ENCODE data around the gene GALNT17.

GALNT17 gene

GRCh38 chr7:71615017-71615416, 483.1 kb downstream of the GALNT17 start:
- no peak overlapping the region for H3K27ac ChIP-seq
- ChIA-PET CTCF (no interaction called here), POLR2A (ENCODE audit: low non-redundant PET) (no interaction called here)
- TF ChIP-seq CTCF (conservative IDR thresholded peaks at IDR 0.05; ENCODE audit: low read depth): no peak
- no peak for DNase-seq (ENCODE audit: low spot score)

GRCh38 chr7:71616217-71616616, 484.3 kb downstream of the GALNT17 start:
- CTCF ChIA-PET: no interaction called here
- TF ChIP-seq CTCF (conservative IDR thresholded peaks at IDR 0.05; ENCODE audit: low read depth): no peak
- no peak for DNase-seq (ENCODE audit: low spot score)
- H3K27ac ChIP-seq: no peak overlapping the region
- POLR2A ChIA-PET (ENCODE audit: low non-redundant PET): no interaction called here

GRCh38 chr7:71618278-71618677, 486.3 kb downstream of the GALNT17 start:
- no peak for DNase-seq (ENCODE audit: low spot score)
- ChIA-PET CTCF (no interaction called here), POLR2A (ENCODE audit: low non-redundant PET) (no interaction called here)
- TF ChIP-seq CTCF (conservative IDR thresholded peaks at IDR 0.05; ENCODE audit: low read depth): no peak
- no peak overlapping the region for H3K27ac ChIP-seq

GRCh38 chr7:71625545-71625944, 493.6 kb downstream of the GALNT17 start:
- POLR2A ChIA-PET (ENCODE audit: low non-redundant PET): no interaction called here
- no peak for TF ChIP-seq CTCF (conservative IDR thresholded peaks at IDR 0.05; ENCODE audit: low read depth)
- CTCF ChIA-PET: no interaction called here
- H3K27ac ChIP-seq: no peak overlapping the region
- DNase-seq (ENCODE audit: low spot score): no peak

GRCh38 chr7:71626206-71626605, 494.3 kb downstream of the GALNT17 start:
- no peak overlapping the region for H3K27ac ChIP-seq
- ChIA-PET CTCF (no interaction called here), POLR2A (ENCODE audit: low non-redundant PET) (no interaction called here)
- no peak for DNase-seq (ENCODE audit: low spot score)
- no peak for TF ChIP-seq CTCF (conservative IDR thresholded peaks at IDR 0.05; ENCODE audit: low read depth)

- no peak overlapping the region for H3K27ac ChIP-seq
- DNase-seq (ENCODE audit: low spot score): no peak
- ChIA-PET CTCF (interaction anchor here (0.6 kb wide), 1 partner anchor 15 kb away, joined by 4 read pairs; no protein-coding TSS in a partner anchor), POLR2A (ENCODE audit: low non-redundant PET) (no interaction called here)
- no peak for TF ChIP-seq CTCF (conservative IDR thresholded peaks at IDR 0.05; ENCODE audit: low read depth)
Observed at GRCh38 chr7:71627651-71628050, 495.7 kb downstream of the GALNT17 start.

GRCh38 chr7:71630516-71630915, 498.6 kb downstream of the GALNT17 start:
- ChIA-PET CTCF (no interaction called here), POLR2A (ENCODE audit: low non-redundant PET) (no interaction called here)
- no peak overlapping the region for H3K27ac ChIP-seq
- DNase-seq (ENCODE audit: low spot score): no peak
- no peak for TF ChIP-seq CTCF (conservative IDR thresholded peaks at IDR 0.05; ENCODE audit: low read depth)

Measured in RWPE1 (cell line).